SK-N-SH (cell line): Measurements from ENCODE around the gene RGS9BP. TPM values are rescaled to one million over a fixed set of nuclear protein-coding genes. Genes with fewer than 3 reads are reported as not detected.

Experiments used
- CTCF ChIA-PET: fragments of 300-600, 350-600 bp; formaldehyde crosslinking; extraction: SDS; loops from one replicate; lab custom pipeline; 2021; lab: Yijun Ruan, JAX
- POLR2A ChIA-PET: fragments of 350-600 bp; sonication (Branson Sonifier 250); formaldehyde crosslinking; extraction: SDS; loops from one replicate; lab custom pipeline; 2020; ENCODE audit warnings: antibody characterized with exemption, inconsistent platforms; lab: Yijun Ruan, JAX
- DNase-seq: peaks from one replicate; pipeline ENCODE4 v3.0.0; 2012
- H2AFZ ChIP-seq: fragments of 200-600 bp; sonication (generic); 2 replicates; pipeline ENCODE4 v1.8.1; 2016; ENCODE audit warnings: antibody characterized with exemption, mild to moderate bottlenecking, low read depth
- H3F3A ChIP-seq: fragments of 200-600 bp; sonication (generic); replicated peaks from 2 replicates; pipeline ENCODE3; 2016; ENCODE audit warnings: antibody characterized with exemption, mild to moderate bottlenecking; ENCODE audit not compliant: insufficient read depth
- H3K27ac ChIP-seq, 2 experiments: fragments of 200-500 bp in 1 of 2; fragments of 200-600 bp in 1 of 2; sonication (Bioruptor generic) in 1 of 2; sonication (generic), shearing (Covaris generic) in 1 of 2; 2 replicates each; pipeline versions ENCODE4 v1.5.1 to v1.6.1; 2014 to 2016; ENCODE audit warnings: low read depth in 2 of 2, inconsistent platforms in 1 of 2, low read length in 1 of 2, mild to moderate bottlenecking in 1 of 2, mixed read lengths in 1 of 2
- H3K27me3 ChIP-seq: fragments of 200-600 bp; sonication (generic), shearing (Covaris generic); 2 replicates; pipeline ENCODE4 v1.6.1; 2016; ENCODE audit warnings: mixed run types; ENCODE audit not compliant: insufficient read depth
- H3K36me3 ChIP-seq, 2 experiments: fragments of 200-500 bp in 1 of 2; fragments of 200-600 bp in 1 of 2; sonication (Bioruptor generic) in 1 of 2; sonication (generic) in 1 of 2; replicated peaks in 1 of 2; 2 replicates each; pipeline versions ENCODE3 to v1.5.1; 2014 to 2016; ENCODE audit warnings: low read length in 1 of 2, mild to moderate bottlenecking in 1 of 2; ENCODE audit not compliant: insufficient read depth in 2 of 2, control insufficient read depth in 1 of 2
- H3K4me1 ChIP-seq, 2 experiments: fragments of 200-500 bp in 1 of 2; fragments of 200-600 bp in 1 of 2; sonication (Bioruptor generic) in 1 of 2; sonication (generic), shearing (Covaris generic) in 1 of 2; 2 replicates each; pipeline versions ENCODE4 v1.5.1 to v1.6.1; 2014 to 2016; ENCODE audit warnings: low read depth in 1 of 2, low read length in 1 of 2, mixed run types in 1 of 2; ENCODE audit not compliant: insufficient read depth in 2 of 2, control insufficient read depth in 1 of 2
- H3K4me2 ChIP-seq: fragments of 200-600 bp; sonication (generic), shearing (Covaris generic); 2 replicates; pipeline ENCODE4 v1.6.1; 2017; ENCODE audit warnings: mixed run types
- H3K4me3 ChIP-seq, 2 experiments: fragments of 200-500 bp in 1 of 2; fragments of 200-600 bp in 1 of 2; sonication (Bioruptor generic) in 1 of 2; sonication (generic), shearing (Covaris generic) in 1 of 2; 2 replicates each; pipeline versions ENCODE4 v1.5.1 to v1.8.1; 2014 to 2016; ENCODE audit warnings: low read depth in 2 of 2, inconsistent platforms in 1 of 2, low read length in 1 of 2, mild to moderate bottlenecking in 1 of 2, mixed read lengths in 1 of 2, moderate library complexity in 1 of 2
- H3K79me2 ChIP-seq: fragments of 200-600 bp; sonication (generic); 2 replicates; pipeline ENCODE4 v1.8.1; 2017; ENCODE audit warnings: mild to moderate bottlenecking; ENCODE audit not compliant: insufficient read depth
- H3K9ac ChIP-seq: fragments of 200-600 bp; sonication (generic); 2 replicates; pipeline ENCODE4 v1.6.1; 2017; ENCODE audit warnings: mixed run types
- H3K9me2 ChIP-seq: fragments of 200-600 bp; sonication (generic); 2 replicates; pipeline ENCODE4 v1.6.1; 2017; ENCODE audit warnings: mixed run types
- H3K9me3 ChIP-seq: fragments of 200-600 bp; sonication (generic); 2 replicates; pipeline ENCODE4 v1.6.1; 2017; ENCODE audit warnings: mixed run types, mild to moderate bottlenecking, moderate library complexity
- H4K20me1 ChIP-seq: fragments of 200-600 bp; sonication (generic); 2 replicates; pipeline ENCODE4 v1.6.1; 2017; ENCODE audit warnings: mild to moderate bottlenecking, mixed run types; ENCODE audit not compliant: insufficient read depth
- CHD2 ChIP-seq: fragments of 150-350 bp; IDR thresholded peaks from 2 replicates; pipeline ENCODE4 v1.6.1; 2018; ENCODE audit warnings: low read length; ENCODE audit not compliant: partially characterized antibody
- FOSL2 ChIP-seq: IDR thresholded peaks from 2 replicates; pipeline ENCODE4 v1.4.0; 2012; ENCODE audit warnings: low read depth, mild to moderate bottlenecking, moderate library complexity, borderline replicate concordance
- FOXM1 ChIP-seq: IDR thresholded peaks from 2 replicates; pipeline ENCODE4 v1.4.0; 2012; ENCODE audit warnings: low read depth, mild to moderate bottlenecking
- GABPA ChIP-seq: IDR thresholded peaks from 2 replicates; pipeline ENCODE4 v1.4.0; 2012; ENCODE audit warnings: low read depth, mild to moderate bottlenecking
- GATA2 ChIP-seq: sonication (generic); formaldehyde crosslinking; IDR thresholded peaks from 2 replicates; pipeline ENCODE4 v1.5.0; 2020; ENCODE audit warnings: mild to moderate bottlenecking, missing genetic modification reagents
- MXI1 ChIP-seq: IDR thresholded peaks from 2 replicates; pipeline ENCODE4 v1.6.1; 2012; ENCODE audit warnings: mild to moderate bottlenecking, low read depth, low read length, improper control_type of control experiment
- NRF1 ChIP-seq: IDR thresholded peaks from 2 replicates; pipeline ENCODE4 v1.6.1; 2012; ENCODE audit warnings: low read depth, mild to moderate bottlenecking, low read length
- POLR2AphosphoS5 ChIP-seq: IDR thresholded peaks from 2 replicates; pipeline ENCODE4 v1.6.1; 2012; ENCODE audit warnings: low read depth, low read length
- RFX5 ChIP-seq: IDR thresholded peaks from 2 replicates; pipeline ENCODE4 v1.6.1; 2012; ENCODE audit warnings: mild to moderate bottlenecking, improper control_type of control experiment, low read length
- RXRA ChIP-seq: IDR thresholded peaks from 2 replicates; pipeline ENCODE4 v1.4.0; 2012; ENCODE audit warnings: low read depth, mild to moderate bottlenecking, borderline replicate concordance
- SMC3 ChIP-seq: IDR thresholded peaks from 2 replicates; pipeline ENCODE4 v1.6.1; 2012; ENCODE audit warnings: low read depth, low read length, improper control_type of control experiment
- TAF1 ChIP-seq: IDR thresholded peaks from 2 replicates; pipeline ENCODE4 v1.6.1; 2012; ENCODE audit warnings: low read depth, mild to moderate bottlenecking, low read length, moderate library complexity, borderline replicate concordance
- TCF12 ChIP-seq: IDR thresholded peaks from 2 replicates; pipeline ENCODE4 v1.4.0; 2012
- TEAD4 ChIP-seq: IDR thresholded peaks from 2 replicates; pipeline ENCODE4 v1.4.0; 2012; ENCODE audit warnings: mild to moderate bottlenecking, borderline replicate concordance; ENCODE audit not compliant: insufficient read depth
- WGBS: methylation state at CpG from one replicate; pipeline ENCODE4 v1.1.6; 2017; ENCODE audit warnings: low lambda C conversion rate; 5-methylcytosine and 5-hydroxymethylcytosine counted together
- polyA plus RNA-seq, 3 experiments: library from polyadenylated mRNA; depleted of rRNA; stranded (reverse); fragments of >200 nt; gene quantifications; 2 replicates each; pipeline ENCODE4 v1.2.3, GENCODE V29; 2012
- TF ChIP-seq, protein P1 (sequence below): fragments of 200-600 bp; sonication (generic); IDR thresholded peaks from 2 replicates; pipeline ENCODE4 v1.6.1; 2017; ENCODE audit warnings: antibody characterized with exemption, mild to moderate bottlenecking, moderate library complexity
- TF ChIP-seq, protein P2 (sequence below): IDR thresholded peaks from 2 replicates; pipeline ENCODE4 v1.4.0; 2012; ENCODE audit warnings: low read depth, borderline replicate concordance
- TF ChIP-seq, protein P3 (sequence below): IDR thresholded peaks from 2 replicates; pipeline ENCODE4 v1.6.1; 2012; ENCODE audit warnings: mild to moderate bottlenecking, low read depth, low read length, moderate library complexity

The RGS9BP gene
- polyA plus RNA-seq, 1 of the 3 experiments (the other 2 are of a cell fraction) = 0.18 TPM

DNA sequence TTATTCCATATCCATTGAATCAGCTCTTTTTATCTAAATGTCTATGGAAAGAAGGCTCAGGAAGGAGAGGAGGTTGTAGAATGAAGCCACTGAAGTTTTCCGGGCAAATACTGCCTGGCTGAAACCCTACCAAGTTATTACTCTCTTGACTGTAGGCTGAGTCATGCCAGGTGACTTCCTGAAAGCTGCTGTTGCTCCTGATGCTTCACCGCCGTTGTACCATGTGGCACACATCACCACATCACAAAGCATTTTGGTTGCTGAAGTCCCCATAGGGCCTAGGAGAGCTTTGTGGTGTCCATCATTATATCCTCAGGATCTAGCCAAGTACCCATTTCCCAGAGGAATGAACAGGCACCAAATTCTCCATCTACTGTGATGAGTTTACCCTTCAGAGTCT lies 32.8 kb downstream of the RGS9BP start:
- Histone ChIP-seq H4K20me1 (no peaks in the 10 kb centered on the region), H3K4me3 (no peak overlapping the region), H3K9me3 (peaks cover 9% of the 10 kb centered on the region; the same call in 1 of the 2 replicates), H2AFZ (no peak overlapping the region), H3K4me1 (no peaks in the 10 kb centered on the region), H3F3A (peaks cover 2% of the 10 kb centered on the region), H3K27ac (no peak overlapping the region), H3K4me2 (no peak overlapping the region), H3K9me2 (no peaks in the 10 kb centered on the region), H3K79me2 (peaks cover 64% of the 10 kb centered on the region), H3K27me3 (no peaks in the 10 kb centered on the region), H3K9ac (no peak overlapping the region), H3K36me3 (peaks cover 8 to 32% of the 10 kb centered on the region in 2 experiments)
- no peak for TF ChIP-seq CHD2
- TF ChIP-seq RXRA = no peak
- no peak for TF ChIP-seq SMC3
- no peak for TF ChIP-seq MXI1
- no peak for TF ChIP-seq FOXM1
- no peak for TF ChIP-seq POLR2AphosphoS5
- no peak for TF ChIP-seq TCF12
- TF ChIP-seq NRF1 = no peak
- TF ChIP-seq, protein P1, sequence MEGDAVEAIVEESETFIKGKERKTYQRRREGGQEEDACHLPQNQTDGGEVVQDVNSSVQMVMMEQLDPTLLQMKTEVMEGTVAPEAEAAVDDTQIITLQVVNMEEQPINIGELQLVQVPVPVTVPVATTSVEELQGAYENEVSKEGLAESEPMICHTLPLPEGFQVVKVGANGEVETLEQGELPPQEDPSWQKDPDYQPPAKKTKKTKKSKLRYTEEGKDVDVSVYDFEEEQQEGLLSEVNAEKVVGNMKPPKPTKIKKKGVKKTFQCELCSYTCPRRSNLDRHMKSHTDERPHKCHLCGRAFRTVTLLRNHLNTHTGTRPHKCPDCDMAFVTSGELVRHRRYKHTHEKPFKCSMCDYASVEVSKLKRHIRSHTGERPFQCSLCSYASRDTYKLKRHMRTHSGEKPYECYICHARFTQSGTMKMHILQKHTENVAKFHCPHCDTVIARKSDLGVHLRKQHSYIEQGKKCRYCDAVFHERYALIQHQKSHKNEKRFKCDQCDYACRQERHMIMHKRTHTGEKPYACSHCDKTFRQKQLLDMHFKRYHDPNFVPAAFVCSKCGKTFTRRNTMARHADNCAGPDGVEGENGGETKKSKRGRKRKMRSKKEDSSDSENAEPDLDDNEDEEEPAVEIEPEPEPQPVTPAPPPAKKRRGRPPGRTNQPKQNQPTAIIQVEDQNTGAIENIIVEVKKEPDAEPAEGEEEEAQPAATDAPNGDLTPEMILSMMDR = no peak
- TF ChIP-seq RFX5 = no peak
- TF ChIP-seq GABPA = no peak
- TF ChIP-seq GATA2 (CRISPR knock-in tag) = no peak
- TF ChIP-seq, protein P2, sequence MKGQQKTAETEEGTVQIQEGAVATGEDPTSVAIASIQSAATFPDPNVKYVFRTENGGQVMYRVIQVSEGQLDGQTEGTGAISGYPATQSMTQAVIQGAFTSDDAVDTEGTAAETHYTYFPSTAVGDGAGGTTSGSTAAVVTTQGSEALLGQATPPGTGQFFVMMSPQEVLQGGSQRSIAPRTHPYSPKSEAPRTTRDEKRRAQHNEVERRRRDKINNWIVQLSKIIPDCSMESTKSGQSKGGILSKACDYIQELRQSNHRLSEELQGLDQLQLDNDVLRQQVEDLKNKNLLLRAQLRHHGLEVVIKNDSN = no peak
- TF ChIP-seq TEAD4 = no peak
- no peak for TF ChIP-seq FOSL2
- TF ChIP-seq, protein P3, sequence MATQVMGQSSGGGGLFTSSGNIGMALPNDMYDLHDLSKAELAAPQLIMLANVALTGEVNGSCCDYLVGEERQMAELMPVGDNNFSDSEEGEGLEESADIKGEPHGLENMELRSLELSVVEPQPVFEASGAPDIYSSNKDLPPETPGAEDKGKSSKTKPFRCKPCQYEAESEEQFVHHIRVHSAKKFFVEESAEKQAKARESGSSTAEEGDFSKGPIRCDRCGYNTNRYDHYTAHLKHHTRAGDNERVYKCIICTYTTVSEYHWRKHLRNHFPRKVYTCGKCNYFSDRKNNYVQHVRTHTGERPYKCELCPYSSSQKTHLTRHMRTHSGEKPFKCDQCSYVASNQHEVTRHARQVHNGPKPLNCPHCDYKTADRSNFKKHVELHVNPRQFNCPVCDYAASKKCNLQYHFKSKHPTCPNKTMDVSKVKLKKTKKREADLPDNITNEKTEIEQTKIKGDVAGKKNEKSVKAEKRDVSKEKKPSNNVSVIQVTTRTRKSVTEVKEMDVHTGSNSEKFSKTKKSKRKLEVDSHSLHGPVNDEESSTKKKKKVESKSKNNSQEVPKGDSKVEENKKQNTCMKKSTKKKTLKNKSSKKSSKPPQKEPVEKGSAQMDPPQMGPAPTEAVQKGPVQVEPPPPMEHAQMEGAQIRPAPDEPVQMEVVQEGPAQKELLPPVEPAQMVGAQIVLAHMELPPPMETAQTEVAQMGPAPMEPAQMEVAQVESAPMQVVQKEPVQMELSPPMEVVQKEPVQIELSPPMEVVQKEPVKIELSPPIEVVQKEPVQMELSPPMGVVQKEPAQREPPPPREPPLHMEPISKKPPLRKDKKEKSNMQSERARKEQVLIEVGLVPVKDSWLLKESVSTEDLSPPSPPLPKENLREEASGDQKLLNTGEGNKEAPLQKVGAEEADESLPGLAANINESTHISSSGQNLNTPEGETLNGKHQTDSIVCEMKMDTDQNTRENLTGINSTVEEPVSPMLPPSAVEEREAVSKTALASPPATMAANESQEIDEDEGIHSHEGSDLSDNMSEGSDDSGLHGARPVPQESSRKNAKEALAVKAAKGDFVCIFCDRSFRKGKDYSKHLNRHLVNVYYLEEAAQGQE = no peak
- no peak for TF ChIP-seq TAF1
- WGBS = 100% methylated on average over 3 of the region's 3 CpGs
- POLR2A ChIA-PET = interaction anchor here (1.1 kb wide), 1 partner anchor 11 kb away, joined by 3 read pairs; no protein-coding TSS in a partner anchor
- no peak for DNase-seq
- CTCF ChIA-PET = no interaction called here
